Stimulated activated CD8-positive, alpha-beta memory T cell treated with anti-CD3 and anti-CD28 coated beads, Interleukin-7, amount 100 ng/mL, for 4 hours (primary cell): ENCODE results near the gene C2CD2.

Experiments used
- DNase-seq, 2 donors: peaks; one replicate each; pipeline ENCODE4 v3.0.0-alpha.2; 2020; ENCODE audit warnings: low read depth in 2 of 2

Gene C2CD2

DNA sequence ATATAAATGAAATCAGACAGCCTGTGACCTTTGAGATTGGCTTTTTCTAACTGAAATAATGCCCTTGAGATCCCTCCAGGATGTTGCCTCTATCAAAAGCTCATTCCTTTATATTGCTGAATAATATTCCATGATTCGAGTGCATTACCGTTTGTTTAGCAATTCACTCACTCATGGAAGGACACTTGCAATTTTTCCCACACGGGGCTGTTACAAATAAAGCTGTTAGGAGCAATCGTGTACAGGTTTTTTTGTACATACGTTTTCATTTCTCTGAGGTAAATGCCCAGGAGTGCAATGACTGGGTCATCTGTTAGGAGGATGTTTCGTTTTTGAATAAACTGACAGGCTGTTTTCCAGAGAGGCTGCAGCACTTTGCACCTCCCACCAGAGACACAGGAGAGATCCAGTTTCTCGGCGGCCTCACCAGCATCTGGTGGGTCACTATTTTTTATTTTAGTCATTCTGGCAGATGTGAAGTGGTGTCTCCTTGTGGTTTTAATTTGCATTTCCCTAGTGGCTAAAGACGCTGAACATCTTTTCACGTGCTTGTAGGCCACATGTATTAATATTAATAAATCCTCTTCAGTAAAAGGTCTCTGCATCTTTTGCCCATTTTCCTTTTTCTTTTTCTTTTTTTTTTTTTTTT lies 85.6 kb downstream of the C2CD2 start:
- no peak for DNase-seq

GRCh38 chr21:41867313-41867712 lies 86.5 kb downstream of the C2CD2 start:
- DNase-seq, result no peak

- DNase-seq, result no peak
These were observed 87.5 kb downstream of the C2CD2 start for GRCh38 chr21:41866274-41866809.

- no peak for DNase-seq
These were observed 88.6 kb downstream of the C2CD2 start for GRCh38 chr21:41865002-41865777.

GRCh38 chr21:41864311-41865001 lies 89.4 kb downstream of the C2CD2 start:
- no peak for DNase-seq

GRCh38 chr21:41863439-41863740 lies 90.4 kb downstream of the C2CD2 start:
- DNase-seq, result no peak

GRCh38 chr21:41861987-41862386 lies 91.8 kb downstream of the C2CD2 start:
- no peak for DNase-seq

DNA sequence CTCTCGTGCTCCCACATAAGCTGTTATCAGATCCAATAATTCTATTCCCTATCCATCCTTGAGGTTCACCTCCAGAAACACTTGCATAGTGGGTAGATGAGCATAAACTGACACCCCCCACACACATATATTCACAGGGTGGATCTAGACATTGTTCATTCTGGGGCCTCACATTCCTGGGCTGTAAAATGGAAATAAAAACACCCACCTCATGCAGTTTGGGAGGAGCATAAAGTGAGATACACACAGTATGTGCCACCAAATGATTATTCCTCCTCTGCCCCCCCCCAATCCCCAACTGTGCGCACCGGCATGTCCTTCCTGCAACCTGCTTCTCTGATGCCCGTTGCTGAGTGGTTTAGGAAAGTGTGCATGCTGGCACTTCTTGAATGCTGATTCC lies 92.6 kb downstream of the C2CD2 start:
- DNase-seq, result no peak

GRCh38 chr21:41859297-41859980 lies 94.4 kb downstream of the C2CD2 start:
- DNase-seq, result no peak

- no peak for DNase-seq
These were observed 95.1 kb downstream of the C2CD2 start for GRCh38 chr21:41858466-41859296.

DNA sequence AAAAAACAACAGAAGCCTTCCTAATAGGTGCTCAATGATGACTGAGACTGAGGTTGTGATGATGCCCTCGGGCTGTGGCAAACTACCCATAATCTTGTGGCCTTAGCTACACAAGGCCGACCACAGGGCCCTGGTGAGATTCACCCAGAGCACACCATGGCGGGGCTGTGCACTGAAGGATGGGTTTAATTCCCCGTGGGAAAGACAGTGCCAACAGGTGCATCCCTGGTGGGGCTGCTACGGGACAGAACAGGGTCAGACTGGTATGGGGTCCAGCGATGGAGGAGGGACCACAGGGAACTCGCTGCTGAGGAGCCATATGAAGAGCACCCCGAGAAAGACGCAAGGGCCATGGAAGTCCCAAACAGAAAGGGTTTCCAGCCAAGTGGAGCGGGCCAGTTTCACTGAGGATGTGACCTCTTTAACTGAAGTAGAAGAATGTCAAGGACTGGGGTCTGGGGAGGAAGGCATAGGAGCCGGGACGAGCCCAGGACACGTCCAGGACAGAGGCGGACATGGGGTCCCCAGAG lies 96.0 kb downstream of the C2CD2 start:
- no peak for DNase-seq

- DNase-seq, result no peak
These were observed 97.2 kb downstream of the C2CD2 start for GRCh38 chr21:41856572-41856971.

- no peak for DNase-seq
These were observed 99.3 kb downstream of the C2CD2 start for GRCh38 chr21:41854426-41854995.

DNA sequence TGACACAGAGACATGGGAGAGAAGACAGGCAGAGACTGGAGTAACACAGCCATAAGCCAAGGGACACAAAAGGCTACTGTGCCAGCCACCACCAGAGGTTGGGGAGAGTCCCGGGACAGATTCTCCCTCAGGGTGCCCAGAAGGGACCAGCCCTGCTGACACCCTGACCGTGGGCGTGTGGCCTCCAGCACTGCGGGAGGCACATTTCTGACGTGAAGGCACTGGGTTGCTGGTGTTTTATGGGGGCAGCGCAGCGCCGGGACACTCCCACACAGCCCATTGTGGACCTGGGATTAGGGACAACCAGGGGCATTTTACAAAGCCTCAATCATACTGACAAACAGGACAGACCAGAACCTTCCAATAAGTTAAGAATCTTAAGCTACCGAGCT lies 100.9 kb downstream of the C2CD2 start:
- DNase-seq, result no peak

- DNase-seq, result no peak
These were observed 101.5 kb downstream of the C2CD2 start for GRCh38 chr21:41852151-41852928.

GRCh38 chr21:41851090-41851790 lies 102.6 kb downstream of the C2CD2 start:
- DNase-seq, result no peak

- no peak for DNase-seq
These were observed 103.7 kb downstream of the C2CD2 start for GRCh38 chr21:41850085-41850484.

- DNase-seq, result no peak
These were observed 104.7 kb downstream of the C2CD2 start for GRCh38 chr21:41848958-41849580.

- no peak for DNase-seq
These were observed 105.3 kb downstream of the C2CD2 start for GRCh38 chr21:41848533-41848932.
